Stimulated activated CD8-positive, alpha-beta memory T cell treated with anti-CD3 and anti-CD28 coated beads, Interleukin-2, amount 100 ng/mL, for 1 hour (primary cell): Measurements from ENCODE around the gene XXYLT1.

Experiments used
- DNase-seq, 2 donors: peaks; one replicate each; pipeline ENCODE4 v3.0.0-alpha.2; 2020; ENCODE audit warnings: low read depth in 2 of 2

XXYLT1 gene

DNA sequence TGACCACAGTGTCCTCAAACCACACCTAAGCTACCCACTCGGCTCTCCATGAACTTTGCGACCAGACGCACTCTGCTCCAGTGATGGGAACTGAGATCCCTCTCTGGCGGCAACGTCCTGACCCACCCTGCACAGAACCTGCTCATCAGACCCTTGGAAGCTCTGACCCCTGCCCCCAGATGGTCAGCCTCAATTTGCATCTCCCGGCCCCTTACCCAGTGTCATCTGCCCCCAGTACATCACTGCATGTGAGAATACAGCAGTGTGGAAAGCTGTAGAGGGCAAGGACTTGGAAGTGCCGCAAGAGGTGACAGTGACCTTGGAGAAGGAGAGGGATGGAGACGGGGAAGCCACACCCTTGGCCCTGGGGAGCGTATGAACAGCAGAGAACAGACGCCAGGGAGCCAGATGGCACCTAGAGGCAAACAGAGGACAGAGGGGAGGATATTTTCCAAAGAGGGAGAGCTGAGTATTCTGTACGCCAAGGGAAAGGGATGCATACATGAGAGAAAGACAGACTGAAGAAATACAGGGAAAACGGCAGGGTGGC lies 192.0 kb downstream of the XXYLT1 start:
- DNase-seq, result no peak

DNA sequence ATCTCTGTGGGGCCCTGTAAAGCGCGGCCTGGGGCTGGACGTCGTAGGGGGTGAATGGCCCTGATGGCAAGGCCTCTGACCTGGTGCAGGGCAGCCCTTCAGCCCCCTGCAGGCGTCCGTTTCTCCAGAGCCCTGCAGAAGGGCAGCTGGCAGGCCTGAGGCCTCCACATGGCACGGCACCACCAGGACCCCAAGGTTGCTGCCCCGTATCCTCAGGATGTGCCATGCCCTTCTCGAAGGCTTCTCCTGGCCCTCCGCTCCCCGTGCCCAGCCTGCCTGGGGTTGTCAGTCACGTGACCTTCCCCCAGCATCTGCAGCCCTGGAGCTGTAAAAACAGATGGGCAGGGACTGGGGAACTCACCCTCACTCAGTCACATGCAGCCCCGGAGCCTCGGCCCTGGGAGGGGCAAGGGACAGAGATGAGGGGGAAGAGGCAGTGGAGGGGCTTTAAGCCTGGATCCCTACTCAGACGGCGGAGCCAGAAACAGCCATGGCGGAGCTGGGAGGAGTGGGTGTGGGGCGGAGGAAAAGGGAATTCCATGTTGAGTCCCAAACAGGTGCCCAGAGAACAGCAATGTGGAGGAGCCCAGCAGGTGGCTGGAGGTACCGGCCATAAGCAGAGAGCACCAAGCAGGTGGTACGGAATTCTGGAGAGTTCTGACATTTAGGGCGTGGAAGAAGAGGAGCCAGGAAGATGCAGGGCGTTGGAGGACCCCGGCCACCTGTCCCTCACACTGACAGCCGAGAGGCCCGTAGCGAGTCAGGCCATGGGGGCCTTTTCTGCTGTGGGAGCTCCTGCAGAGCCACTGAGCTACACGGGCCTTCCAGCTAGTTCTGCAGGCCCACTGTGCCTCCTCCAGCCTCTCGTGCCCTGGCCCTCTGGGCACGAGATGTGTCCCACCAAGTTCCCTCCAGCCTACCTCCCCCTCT lies 193.1 kb downstream of the XXYLT1 start:
- no peak for DNase-seq

GRCh38 chr3:195076981-195077610 lies 193.9 kb downstream of the XXYLT1 start:
- DNase-seq, result no peak

DNA sequence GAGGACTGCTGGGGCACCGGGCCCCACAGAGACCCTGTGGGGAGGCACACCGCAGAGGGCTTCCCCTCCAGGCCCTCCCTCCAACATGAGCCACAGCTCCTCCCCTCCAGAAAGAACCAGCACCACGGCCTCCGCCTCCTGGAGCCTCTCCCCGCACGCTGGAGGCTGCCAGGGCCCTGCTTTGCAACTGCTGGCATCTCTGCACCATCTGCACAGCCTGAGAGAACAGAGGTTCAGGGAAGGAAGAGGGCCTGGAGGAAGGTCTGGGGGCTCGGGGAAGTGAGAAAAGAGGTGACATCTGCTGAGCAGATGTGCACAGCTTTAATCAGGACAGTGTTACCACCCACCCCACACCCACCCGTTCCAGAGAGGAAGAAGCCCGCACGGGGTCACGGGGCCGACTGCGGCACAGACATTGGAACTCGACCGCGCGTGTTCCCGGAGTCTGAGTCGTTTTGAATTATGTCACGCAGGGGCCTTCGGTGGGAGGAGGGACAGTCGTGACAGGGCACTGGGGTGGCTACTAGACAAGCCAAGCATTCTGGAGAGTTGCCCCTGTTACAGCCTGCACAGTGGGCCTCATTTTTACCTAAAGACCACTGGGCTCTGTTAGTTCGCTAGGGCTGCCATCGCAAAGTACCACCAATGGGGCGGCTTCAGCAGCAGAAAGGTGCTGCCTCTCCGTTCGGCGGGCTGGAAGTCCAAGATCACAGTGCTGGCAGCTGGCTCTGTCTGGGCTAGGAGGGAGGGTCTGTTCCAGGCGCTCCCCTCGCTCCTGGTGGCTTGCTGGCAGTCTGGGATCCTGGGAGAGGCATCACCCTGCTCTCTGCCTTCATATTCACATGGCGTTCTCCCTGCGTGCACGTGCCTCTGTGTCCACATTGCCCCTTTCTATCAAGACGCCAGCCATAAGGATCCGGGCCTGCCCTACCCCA lies 194.8 kb downstream of the XXYLT1 start:
- DNase-seq, result no peak

DNA sequence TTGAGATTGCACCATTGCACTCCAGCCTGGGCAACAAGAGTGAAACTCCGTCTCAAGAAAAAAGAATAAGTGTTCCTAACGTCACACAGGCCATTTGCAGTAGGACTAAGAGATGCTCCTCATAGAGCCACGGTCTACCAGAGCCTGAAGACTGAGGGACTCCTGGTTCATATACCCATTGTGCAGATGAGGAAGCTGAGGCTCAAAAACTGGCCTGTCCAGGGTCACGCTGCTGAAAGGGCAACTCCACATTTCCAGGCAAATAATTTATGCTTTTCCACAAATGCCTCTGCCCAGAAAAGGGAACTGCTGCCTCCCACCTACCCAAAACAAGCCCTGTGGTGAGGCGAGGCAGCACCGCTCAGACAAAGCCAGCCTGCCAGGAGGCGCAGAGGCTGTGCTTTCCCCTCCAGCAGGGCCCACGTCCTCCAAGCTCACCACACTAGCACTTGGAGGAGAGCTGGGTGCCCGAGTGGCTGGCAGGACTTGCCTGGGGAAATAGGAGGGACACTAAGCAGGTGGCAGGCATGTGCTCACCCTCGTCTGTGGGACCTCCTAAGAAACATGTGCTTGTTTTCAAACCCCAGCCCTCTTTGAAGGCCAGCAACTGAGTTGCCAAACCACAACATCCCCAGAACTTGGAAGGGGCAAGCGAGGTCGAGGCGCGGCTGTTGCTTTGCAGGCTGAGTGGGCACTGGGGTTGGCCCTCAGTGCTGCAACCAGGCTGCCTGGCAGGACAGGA lies 195.6 kb downstream of the XXYLT1 start:
- DNase-seq, result no peak

DNA sequence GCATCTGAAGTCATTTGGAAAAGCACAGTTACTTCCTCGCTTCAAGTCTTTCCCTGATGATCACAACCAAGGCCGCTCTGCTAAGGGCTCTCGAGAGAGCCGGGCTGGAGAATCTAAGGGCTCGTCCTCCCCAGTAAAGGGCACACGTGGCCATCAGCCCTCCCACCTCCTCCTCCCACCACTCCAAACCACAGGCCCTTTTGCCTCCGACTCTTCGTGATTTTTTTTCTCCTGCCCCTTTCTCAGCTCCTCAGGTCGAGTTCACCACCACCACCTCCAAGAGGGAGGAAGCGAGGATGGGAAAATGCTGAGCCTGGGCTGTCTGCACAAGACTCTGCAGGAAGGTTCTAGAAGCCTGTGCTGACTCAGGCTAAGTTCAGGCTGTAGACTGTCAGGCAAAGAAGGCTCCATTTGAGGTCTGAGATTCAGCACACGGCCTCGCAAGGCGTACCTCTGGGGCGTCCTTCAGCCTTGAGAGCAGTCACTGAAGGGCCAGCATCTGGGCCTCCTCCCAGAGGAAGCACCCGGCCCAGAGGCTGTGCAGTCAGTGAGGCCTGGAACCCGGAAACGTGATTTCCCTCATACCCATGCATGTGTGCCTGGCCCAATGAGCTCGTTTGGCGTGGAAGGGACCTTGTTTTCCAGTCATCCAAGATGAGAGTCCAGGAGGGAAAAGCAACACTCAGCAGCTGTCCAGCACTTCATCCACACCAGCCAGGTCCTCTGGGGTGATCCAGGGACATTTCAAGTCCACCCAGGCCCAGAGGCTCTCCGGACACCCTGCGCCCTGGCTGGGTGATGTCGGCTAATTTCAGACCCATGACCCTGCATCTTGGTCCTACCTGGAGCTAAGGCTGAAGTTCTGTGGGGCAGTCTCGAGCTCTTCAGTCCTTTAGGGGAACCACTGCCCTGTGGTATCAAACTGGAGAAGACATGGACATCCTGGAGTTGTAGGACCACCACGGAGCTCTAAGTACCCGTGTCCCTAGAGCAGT lies 196.8 kb downstream of the XXYLT1 start:
- DNase-seq, result no peak

GRCh38 chr3:195072916-195073564 lies 197.9 kb downstream of the XXYLT1 start:
- no peak for DNase-seq

DNA sequence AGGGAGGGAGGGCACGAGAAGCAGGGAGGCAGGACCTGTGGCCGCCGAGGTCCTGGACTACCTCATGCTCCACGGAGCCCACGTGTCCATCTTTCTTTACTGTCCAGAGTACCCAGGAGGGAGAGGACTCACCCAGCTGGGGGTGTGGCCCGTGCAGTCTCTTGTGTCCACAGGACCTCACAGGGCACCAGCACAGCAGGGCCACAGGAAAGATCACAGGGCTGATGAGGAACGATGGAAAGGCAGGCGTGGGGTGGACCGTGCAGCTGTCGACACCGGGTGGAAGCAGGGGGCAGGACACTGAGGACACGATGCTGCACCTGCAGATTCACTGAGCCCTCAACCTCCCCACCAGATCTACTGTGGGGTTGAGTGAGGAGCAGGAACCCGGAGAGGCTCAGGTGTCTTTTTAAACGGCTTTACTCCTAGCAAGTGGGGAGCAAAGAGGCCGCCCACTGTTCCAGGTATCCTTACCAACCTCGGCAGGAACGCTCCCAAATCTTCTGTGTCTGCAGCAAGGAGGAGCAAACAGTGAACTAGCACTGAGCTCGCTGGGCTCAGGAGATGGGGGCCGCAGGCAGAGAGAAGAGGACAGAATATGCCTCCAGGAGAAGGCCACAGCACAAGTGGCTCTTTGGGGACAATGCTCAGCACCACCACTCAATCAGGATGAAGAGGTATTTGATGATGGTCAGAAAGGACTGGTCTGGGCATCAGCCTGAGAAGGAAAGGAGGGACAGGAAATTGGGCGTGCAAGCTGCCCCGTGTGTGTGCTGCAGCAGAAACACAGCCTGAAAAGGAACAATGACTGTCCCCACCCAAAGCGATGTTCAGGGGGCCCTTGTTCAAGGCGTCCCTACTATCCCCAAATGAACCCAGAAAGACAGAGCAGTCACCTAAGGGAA lies 198.8 kb downstream of the XXYLT1 start:
- no peak for DNase-seq

- no peak for DNase-seq
These were observed 199.8 kb downstream of the XXYLT1 start for GRCh38 chr3:195071011-195071728.

DNA sequence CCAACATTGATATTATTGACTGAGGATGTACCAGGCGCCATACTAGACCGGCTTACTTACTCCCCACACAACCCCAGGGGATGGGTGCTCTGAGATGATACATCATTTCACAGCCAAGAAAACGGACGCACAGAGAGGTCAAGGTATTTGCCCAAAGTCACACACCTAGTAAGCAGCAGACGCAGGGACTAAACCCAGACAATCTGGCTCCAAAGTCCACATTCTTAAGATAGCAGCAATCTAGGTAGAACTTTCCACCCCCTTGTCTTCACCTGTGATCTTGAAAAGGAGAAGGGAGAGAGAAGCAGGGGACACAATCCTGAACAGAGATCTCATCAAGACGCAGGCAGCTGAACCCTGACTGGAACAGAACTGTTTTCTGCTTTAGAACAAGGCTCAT lies 200.6 kb downstream of the XXYLT1 start:
- DNase-seq, result no peak

- DNase-seq, result no peak
These were observed 201.3 kb downstream of the XXYLT1 start for GRCh38 chr3:195069501-195070251.

DNA sequence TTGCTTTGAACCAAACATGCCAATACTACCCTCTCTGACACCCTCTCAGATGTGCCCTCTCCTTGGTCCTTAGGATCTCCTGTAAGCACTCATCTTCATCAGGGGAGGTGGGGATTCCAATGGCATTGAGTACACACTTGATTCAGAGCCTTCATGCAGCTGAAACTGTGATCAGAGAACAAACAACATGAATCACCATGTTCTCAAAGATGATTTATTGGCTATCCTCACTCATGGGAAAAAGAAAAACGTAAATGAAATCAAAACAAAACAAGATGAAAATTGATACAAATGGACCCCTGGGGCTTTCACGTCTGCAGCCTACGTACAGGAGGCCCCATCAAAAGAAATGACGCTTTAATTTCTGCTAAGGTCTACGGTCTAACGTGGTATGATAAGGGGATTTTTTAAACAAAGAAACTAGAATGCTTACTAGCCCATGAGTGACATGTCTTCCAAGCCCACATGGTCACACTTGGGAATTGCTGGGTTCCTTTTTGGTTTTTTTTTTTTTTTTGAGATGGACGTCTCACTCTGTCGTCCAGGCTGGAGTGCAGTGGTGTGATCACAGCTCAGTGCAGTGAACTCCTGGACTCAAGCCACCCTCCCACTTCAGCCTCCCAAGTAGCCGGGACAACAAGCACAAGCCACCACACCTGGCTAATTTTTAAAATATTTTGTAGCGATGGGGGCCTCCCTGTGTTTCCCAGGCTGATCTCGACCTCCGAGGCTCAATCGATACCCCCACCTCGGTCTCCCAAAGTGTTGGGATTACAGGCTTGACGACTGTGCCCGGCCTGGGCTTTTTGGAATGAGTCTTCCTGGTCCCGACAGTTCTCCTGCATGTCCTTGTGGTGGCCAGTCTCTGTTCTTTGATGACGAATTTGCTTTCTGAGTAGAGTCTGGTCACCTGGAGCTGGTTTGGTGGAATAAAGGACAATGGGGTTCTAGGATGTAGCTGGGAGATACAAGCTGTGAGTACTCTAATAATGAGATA lies 202.6 kb downstream of the XXYLT1 start:
- DNase-seq, result no peak

GRCh38 chr3:195066441-195066841 lies 204.5 kb downstream of the XXYLT1 start:
- no peak for DNase-seq

DNA sequence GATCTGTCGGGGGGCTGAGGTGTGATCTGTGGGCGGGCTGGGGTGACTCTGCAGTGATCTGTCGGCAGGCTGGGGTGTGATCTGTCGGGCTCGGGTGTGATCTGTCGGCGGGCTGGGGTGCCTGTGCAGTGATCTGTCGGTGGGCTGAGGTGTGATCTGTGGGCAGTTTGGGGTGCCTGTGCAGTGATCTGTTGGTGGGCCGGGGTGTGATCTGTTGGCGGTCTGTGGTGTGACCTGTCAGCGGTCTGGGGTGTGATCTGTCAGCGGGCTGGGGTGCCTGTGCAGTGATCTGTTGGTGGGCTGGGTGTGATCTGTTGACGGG lies 205.1 kb downstream of the XXYLT1 start:
- no peak for DNase-seq

DNA sequence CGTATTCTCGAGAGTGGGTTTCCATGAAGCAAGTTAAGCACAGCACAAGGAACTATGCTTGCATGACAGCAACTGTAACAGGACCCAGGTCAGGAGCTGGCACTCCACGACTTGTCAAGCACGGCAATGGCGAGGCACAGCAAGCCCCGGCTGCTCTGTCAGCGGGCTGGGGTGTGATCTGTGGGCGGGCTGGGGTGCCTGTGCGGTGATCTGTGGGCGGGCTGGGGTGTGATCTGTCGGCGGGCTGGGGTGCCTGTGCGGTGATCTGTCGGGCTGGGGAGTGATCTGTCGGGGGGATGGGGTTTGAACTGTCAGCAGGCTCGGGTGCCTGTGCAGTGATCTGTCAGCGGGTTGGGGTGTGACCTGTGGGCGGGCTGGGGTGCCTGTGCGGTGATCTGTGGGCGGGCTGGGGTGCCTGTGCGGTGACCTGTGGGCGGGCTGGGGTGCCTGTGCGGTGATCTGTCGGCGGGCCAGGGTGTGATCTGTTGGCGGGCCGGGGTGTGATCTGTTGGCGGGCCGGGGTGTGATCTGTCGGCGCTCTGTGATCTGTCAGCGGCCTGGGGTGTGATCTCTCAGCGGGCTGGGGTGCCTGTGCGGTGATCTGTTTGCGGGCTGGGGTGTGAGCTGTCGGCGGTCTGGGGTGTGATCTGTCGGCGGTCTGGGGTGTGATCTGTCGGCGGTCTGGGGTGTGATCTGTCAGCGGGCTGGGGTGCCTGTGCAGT lies 205.7 kb downstream of the XXYLT1 start:
- DNase-seq, result no peak
